ENCODE results near the gene CCDC146. TPM values are rescaled to one million over a fixed set of nuclear protein-coding genes. Genes with fewer than 3 reads are reported as not detected.

CCDC146 gene
- total and polyA plus RNA-seq, 7 experiments from 2014 or later: 0.98 to 15.6 (median 14.5) TPM

- H3K27ac ChIP-seq (ENCODE audit: low read depth, low read length): no peak overlapping the region
- Mint-ChIP-seq H3K9me3 (peaks cover 0 to 11% (median 2%) of the 10 kb centered on the region in 11 donors), H3K36me3 (peaks cover 4 to 13% (median 12%) of the 10 kb centered on the region in 5 donors), H3K4me1 (no peaks in the 10 kb centered on the region), H3K27ac (no peak overlapping the region), H3K27me3 (no peaks in the 10 kb centered on the region), H3K4me3 (no peak overlapping the region)
- no peaks in the 10 kb centered on the region for H3K9me3 ChIP-seq (ENCODE audit: control insufficient read depth in 2 of 3, low read length in 3 of 3)
- ChIA-PET POLR2A (no interaction called here), CTCF (no interaction called here)
- no peaks in the 10 kb centered on the region for H3K36me3 ChIP-seq (ENCODE audit: control insufficient read depth in 2 of 3, insufficient read depth in 3 of 3, low read length in 3 of 3)
- ATAC-seq (no peak), DNase-seq (no peak)
- no peaks in the 10 kb centered on the region for H3K27me3 ChIP-seq (ENCODE audit: control insufficient read depth in 2 of 2, insufficient read depth in 2 of 2, low read length in 2 of 2)
- intact Hi-C loops (cut with micrococcal nuclease): no loop called here
- H3K4me3 ChIP-seq (ENCODE audit: low read length): no peak overlapping the region
- H3K4me1 ChIP-seq (ENCODE audit: control insufficient read depth in 2 of 2, insufficient read depth in 2 of 2, low read length in 2 of 2): no peaks in the 10 kb centered on the region
Measured at GRCh38 chr7:77181734-77182133, 59.3 kb downstream of the CCDC146 start.

GRCh38 chr7:77182261-77182660, 59.8 kb downstream of the CCDC146 start:
- H3K27me3 Mint-ChIP-seq: no peaks in the 10 kb centered on the region
- Histone ChIP-seq H3K4me1 (ENCODE audit: control insufficient read depth in 2 of 2, insufficient read depth in 2 of 2, low read length in 2 of 2) (no peaks in the 10 kb centered on the region), H3K27me3 (ENCODE audit: control insufficient read depth in 2 of 2, insufficient read depth in 2 of 2, low read length in 2 of 2) (no peaks in the 10 kb centered on the region), H3K4me3 (ENCODE audit: low read length) (no peak overlapping the region), H3K27ac (ENCODE audit: low read depth, low read length) (no peak overlapping the region), H3K9me3 (ENCODE audit: control insufficient read depth in 2 of 3, low read length in 3 of 3) (no peaks in the 10 kb centered on the region), H3K36me3 (ENCODE audit: control insufficient read depth in 2 of 3, insufficient read depth in 3 of 3, low read length in 3 of 3) (no peaks in the 10 kb centered on the region)
- no peak overlapping the region for H3K4me3 Mint-ChIP-seq
- H3K9me3 Mint-ChIP-seq: peaks cover 0 to 11% (median 2%) of the 10 kb centered on the region in 11 donors
- intact Hi-C loops (cut with micrococcal nuclease): no loop called here
- H3K36me3 Mint-ChIP-seq: peaks cover 4 to 13% (median 12%) of the 10 kb centered on the region in 5 donors
- POLR2A ChIA-PET: no interaction called here
- CTCF ChIA-PET: no interaction called here
- no peak overlapping the region for H3K27ac Mint-ChIP-seq
- DNase-seq (no peak), ATAC-seq (no peak)
- no peaks in the 10 kb centered on the region for H3K4me1 Mint-ChIP-seq

GRCh38 chr7:77184463-77184862, 62.0 kb downstream of the CCDC146 start:
- intact Hi-C loops (cut with micrococcal nuclease): no loop called here
- Histone ChIP-seq H3K4me1 (ENCODE audit: control insufficient read depth in 2 of 2, insufficient read depth in 2 of 2, low read length in 2 of 2) (no peaks in the 10 kb centered on the region), H3K27ac (ENCODE audit: low read depth, low read length) (no peak overlapping the region), H3K4me3 (ENCODE audit: low read length) (no peak overlapping the region), H3K27me3 (ENCODE audit: control insufficient read depth in 2 of 2, insufficient read depth in 2 of 2, low read length in 2 of 2) (no peaks in the 10 kb centered on the region), H3K36me3 (ENCODE audit: control insufficient read depth in 2 of 3, insufficient read depth in 3 of 3, low read length in 3 of 3) (no peaks in the 10 kb centered on the region), H3K9me3 (ENCODE audit: control insufficient read depth in 2 of 3, low read length in 3 of 3) (no peaks in the 10 kb centered on the region)
- peaks cover 0 to 11% (median 2%) of the 10 kb centered on the region in 11 donors for H3K9me3 Mint-ChIP-seq
- POLR2A ChIA-PET: no interaction called here
- H3K4me3 Mint-ChIP-seq: no peak overlapping the region
- H3K27me3 Mint-ChIP-seq: no peaks in the 10 kb centered on the region
- H3K4me1 Mint-ChIP-seq: peaks cover 0 to 6% (median 0%) of the 10 kb centered on the region in 7 donors
- DNase-seq (no peak), ATAC-seq (no peak)
- H3K36me3 Mint-ChIP-seq: peaks cover 4 to 18% (median 10%) of the 10 kb centered on the region in 5 donors
- CTCF ChIA-PET: no interaction called here
- H3K27ac Mint-ChIP-seq: no peak overlapping the region

- Histone ChIP-seq H3K36me3 (ENCODE audit: control insufficient read depth in 2 of 3, insufficient read depth in 3 of 3, low read length in 3 of 3) (no peaks in the 10 kb centered on the region), H3K9me3 (ENCODE audit: control insufficient read depth in 2 of 3, low read length in 3 of 3) (no peaks in the 10 kb centered on the region), H3K27ac (ENCODE audit: low read depth, low read length) (no peak overlapping the region), H3K4me3 (ENCODE audit: low read length) (no peak overlapping the region), H3K4me1 (ENCODE audit: control insufficient read depth in 2 of 2, insufficient read depth in 2 of 2, low read length in 2 of 2) (no peaks in the 10 kb centered on the region), H3K27me3 (ENCODE audit: control insufficient read depth in 2 of 2, insufficient read depth in 2 of 2, low read length in 2 of 2) (no peaks in the 10 kb centered on the region)
- H3K27me3 Mint-ChIP-seq: no peaks in the 10 kb centered on the region
- DNase-seq (no peak), ATAC-seq (no peak)
- H3K36me3 Mint-ChIP-seq: peaks cover 4 to 20% (median 12%) of the 10 kb centered on the region in 5 donors
- peaks cover 0 to 11% (median 2%) of the 10 kb centered on the region in 11 donors for H3K9me3 Mint-ChIP-seq
- CTCF ChIA-PET: no interaction called here
- intact Hi-C loops (cut with micrococcal nuclease): no loop called here
- H3K27ac Mint-ChIP-seq: no peak overlapping the region
- POLR2A ChIA-PET: no interaction called here
- H3K4me3 Mint-ChIP-seq: no peak overlapping the region
- peaks cover 0 to 10% (median 0%) of the 10 kb centered on the region in 7 donors for H3K4me1 Mint-ChIP-seq
Measured at GRCh38 chr7:77184990-77185389, 62.6 kb downstream of the CCDC146 start.

- DNase-seq (no peak), ATAC-seq (no peak)
- no peak overlapping the region for H3K4me3 Mint-ChIP-seq
- Histone ChIP-seq H3K27ac (ENCODE audit: low read depth, low read length) (no peak overlapping the region), H3K36me3 (ENCODE audit: control insufficient read depth in 2 of 3, insufficient read depth in 3 of 3, low read length in 3 of 3) (no peaks in the 10 kb centered on the region), H3K4me1 (ENCODE audit: control insufficient read depth in 2 of 2, insufficient read depth in 2 of 2, low read length in 2 of 2) (no peaks in the 10 kb centered on the region), H3K4me3 (ENCODE audit: low read length) (no peak overlapping the region), H3K9me3 (ENCODE audit: control insufficient read depth in 2 of 3, low read length in 3 of 3) (no peaks in the 10 kb centered on the region), H3K27me3 (ENCODE audit: control insufficient read depth in 2 of 2, insufficient read depth in 2 of 2, low read length in 2 of 2) (no peaks in the 10 kb centered on the region)
- ChIA-PET CTCF (no interaction called here), POLR2A (no interaction called here)
- no peak overlapping the region for H3K27ac Mint-ChIP-seq
- intact Hi-C loops (cut with micrococcal nuclease): no loop called here
- H3K9me3 Mint-ChIP-seq: peaks cover 0 to 9% (median 2%) of the 10 kb centered on the region in 11 donors
- peaks cover 0 to 10% (median 0%) of the 10 kb centered on the region in 7 donors for H3K4me1 Mint-ChIP-seq
- H3K27me3 Mint-ChIP-seq: no peaks in the 10 kb centered on the region
- H3K36me3 Mint-ChIP-seq: peaks cover 3 to 20% (median 9%) of the 10 kb centered on the region in 5 donors
Measured at GRCh38 chr7:77185866-77186265, 63.5 kb downstream of the CCDC146 start.

GRCh38 chr7:77188731-77189437, 66.5 kb downstream of the CCDC146 start:
- Histone ChIP-seq H3K4me1 (ENCODE audit: control insufficient read depth in 2 of 2, insufficient read depth in 2 of 2, low read length in 2 of 2) (peaks cover 6 to 7% of the 10 kb centered on the region in 2 donors), H3K4me3 (ENCODE audit: low read length) (no peak overlapping the region), H3K36me3 (ENCODE audit: control insufficient read depth in 2 of 3, insufficient read depth in 3 of 3, low read length in 3 of 3) (no peaks in the 10 kb centered on the region), H3K27ac (ENCODE audit: low read depth, low read length) (no peak overlapping the region), H3K27me3 (ENCODE audit: control insufficient read depth in 2 of 2, insufficient read depth in 2 of 2, low read length in 2 of 2) (no peaks in the 10 kb centered on the region), H3K9me3 (ENCODE audit: control insufficient read depth in 2 of 3, low read length in 3 of 3) (no peaks in the 10 kb centered on the region)
- ATAC-seq: peak; percentile 58
- ChIA-PET POLR2A (no interaction called here), CTCF (no interaction called here)
- intact Hi-C loops (cut with micrococcal nuclease): no loop called here
- Mint-ChIP-seq H3K4me1 (peaks cover 0 to 19% (median 15%) of the 10 kb centered on the region in 7 donors), H3K4me3 (no peak overlapping the region), H3K9me3 (peaks cover 0 to 5% (median 2%) of the 10 kb centered on the region in 11 donors), H3K27me3 (no peaks in the 10 kb centered on the region), H3K36me3 (peaks cover 0 to 20% (median 0%) of the 10 kb centered on the region in 5 donors), H3K27ac (no peak overlapping the region)
- DNase-seq: no peak

GRCh38 chr7:77197141-77197540, 74.7 kb downstream of the CCDC146 start:
- H3K4me3 Mint-ChIP-seq: no peak overlapping the region
- peaks cover 10 to 27% of the 10 kb centered on the region in 2 donors for H3K4me1 ChIP-seq (ENCODE audit: control insufficient read depth in 2 of 2, insufficient read depth in 2 of 2, low read length in 2 of 2)
- peaks cover 0 to 1% (median 0%) of the 10 kb centered on the region in 11 donors for H3K9me3 Mint-ChIP-seq
- no peak overlapping the region for H3K27ac ChIP-seq (ENCODE audit: low read depth, low read length)
- peak overlapping the region in 1 of 9 donors; percentile 81 for H3K27ac Mint-ChIP-seq
- H3K9me3 ChIP-seq (ENCODE audit: control insufficient read depth in 2 of 3, low read length in 3 of 3): no peaks in the 10 kb centered on the region
- ChIA-PET CTCF (no interaction called here), POLR2A (no interaction called here)
- ATAC-seq: no peak
- no peaks in the 10 kb centered on the region for H3K27me3 Mint-ChIP-seq
- H3K27me3 ChIP-seq (ENCODE audit: control insufficient read depth in 2 of 2, insufficient read depth in 2 of 2, low read length in 2 of 2): no peaks in the 10 kb centered on the region
- DNase-seq: no peak
- peaks cover 18 to 59% (median 47%) of the 10 kb centered on the region in 7 donors for H3K4me1 Mint-ChIP-seq
- peaks cover 0 to 11% (median 2%) of the 10 kb centered on the region in 5 donors for H3K36me3 Mint-ChIP-seq
- no peak overlapping the region for H3K4me3 ChIP-seq (ENCODE audit: low read length)
- no peaks in the 10 kb centered on the region for H3K36me3 ChIP-seq (ENCODE audit: control insufficient read depth in 2 of 3, insufficient read depth in 3 of 3, low read length in 3 of 3)
- intact Hi-C loops (cut with micrococcal nuclease): loop anchor here (5.0 to 10.0 kb wide), 3 partner anchors 72 to 340 kb away; partner anchors contain the start of genes CCDC146 (in 2 of the 2) and PTPN12 (in 1 of the 2)
